ENCODE measurements around the gene PJA2.

DNA sequence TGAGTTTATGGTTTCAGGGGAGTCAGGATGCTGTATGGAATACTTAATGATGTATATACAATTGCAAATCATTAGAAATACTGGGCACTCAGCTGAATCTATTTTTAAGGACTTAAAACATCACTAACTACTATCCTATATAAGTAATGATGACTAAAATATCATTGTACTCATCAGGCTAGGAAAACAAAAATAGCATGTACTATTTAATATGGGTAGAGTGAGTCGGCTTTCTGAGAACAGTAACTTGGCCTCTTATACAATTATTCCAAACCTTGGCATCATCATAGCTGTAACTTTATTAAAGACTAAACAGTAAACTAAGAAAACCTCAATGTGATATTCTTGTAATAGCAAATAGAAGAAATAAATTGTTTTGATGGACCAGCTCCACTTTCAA lies 94.5 kb downstream of the PJA2 start:
- TF ChIP-seq, protein P1, sequence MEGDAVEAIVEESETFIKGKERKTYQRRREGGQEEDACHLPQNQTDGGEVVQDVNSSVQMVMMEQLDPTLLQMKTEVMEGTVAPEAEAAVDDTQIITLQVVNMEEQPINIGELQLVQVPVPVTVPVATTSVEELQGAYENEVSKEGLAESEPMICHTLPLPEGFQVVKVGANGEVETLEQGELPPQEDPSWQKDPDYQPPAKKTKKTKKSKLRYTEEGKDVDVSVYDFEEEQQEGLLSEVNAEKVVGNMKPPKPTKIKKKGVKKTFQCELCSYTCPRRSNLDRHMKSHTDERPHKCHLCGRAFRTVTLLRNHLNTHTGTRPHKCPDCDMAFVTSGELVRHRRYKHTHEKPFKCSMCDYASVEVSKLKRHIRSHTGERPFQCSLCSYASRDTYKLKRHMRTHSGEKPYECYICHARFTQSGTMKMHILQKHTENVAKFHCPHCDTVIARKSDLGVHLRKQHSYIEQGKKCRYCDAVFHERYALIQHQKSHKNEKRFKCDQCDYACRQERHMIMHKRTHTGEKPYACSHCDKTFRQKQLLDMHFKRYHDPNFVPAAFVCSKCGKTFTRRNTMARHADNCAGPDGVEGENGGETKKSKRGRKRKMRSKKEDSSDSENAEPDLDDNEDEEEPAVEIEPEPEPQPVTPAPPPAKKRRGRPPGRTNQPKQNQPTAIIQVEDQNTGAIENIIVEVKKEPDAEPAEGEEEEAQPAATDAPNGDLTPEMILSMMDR (IDR thresholded peaks at IDR 0.05), result no peak
- TF ChIP-seq POLR2A (IDR thresholded peaks at IDR 0.05), result no peak

Measured in heart left ventricle (tissue), 13 donors.